ENCODE data around the gene PDIA5. TPM values are rescaled to one million over a fixed set of nuclear protein-coding genes. Genes with fewer than 3 reads are reported as not detected.

Gene PDIA5
- total RNA-seq, 1 experiment from 2014 or later: 50.8 TPM

- intact Hi-C loops (cut with micrococcal nuclease): loop anchor here (5.0 kb wide), 1 partner anchor 212 kb away; no protein-coding TSS in a partner anchor
- TF ChIP-seq SRF (IDR thresholded peaks at IDR 0.05; ENCODE audit: low read depth): no peak
- TF ChIP-seq ZBTB33 (IDR thresholded peaks at IDR 0.05; ENCODE audit: extremely low read depth, insufficient replicate concordance, low read length): no peak
- no peak for TF ChIP-seq ZFX (IDR thresholded peaks at IDR 0.05)
- no peak for TF ChIP-seq ATF3 (IDR thresholded peaks at IDR 0.05)
- TF ChIP-seq EZH2phosphoT487 (IDR thresholded peaks at IDR 0.05; ENCODE audit: borderline replicate concordance): no peak
- no peak for TF ChIP-seq ZNF274 (IDR thresholded peaks at IDR 0.05; ENCODE audit: low read depth, low read length)
- no peak for TF ChIP-seq RAD21 (IDR thresholded peaks at IDR 0.05; ENCODE audit: low read depth)
- no peak for TF ChIP-seq POLR2AphosphoS5 (IDR thresholded peaks at IDR 0.05; ENCODE audit: low read depth, low read length)
- TF ChIP-seq TCF7L2 (IDR thresholded peaks at IDR 0.05; ENCODE audit: borderline replicate concordance, extremely low read depth, insufficient read depth, insufficient read length): no peak
- no peak for TF ChIP-seq ELF1 (IDR thresholded peaks at IDR 0.05; ENCODE audit: borderline replicate concordance, low read depth)
- TF ChIP-seq JUND (IDR thresholded peaks at IDR 0.05): no peak
- TF ChIP-seq MAX (IDR thresholded peaks at IDR 0.05): no peak
- no peak for TF ChIP-seq SP1 (IDR thresholded peaks at IDR 0.05; ENCODE audit: low read depth)
- TF ChIP-seq EGR1 (IDR thresholded peaks at IDR 0.05; ENCODE audit: low read depth): no peak
- no peak for TF ChIP-seq YY1 (IDR thresholded peaks at IDR 0.05; ENCODE audit: extremely low read depth, insufficient replicate concordance, low read depth, low read length)
- no peak for TF ChIP-seq POLR2A (IDR thresholded peaks at IDR 0.05; ENCODE audit: borderline replicate concordance, extremely low read depth, insufficient read depth, insufficient read length)
- no peak for TF ChIP-seq CTCF (IDR thresholded peaks at IDR 0.05 in 2 of 3, conservative IDR thresholded peaks at IDR 0.05 in 1 of 3; ENCODE audit: borderline replicate concordance in 1 of 3, insufficient read depth in 1 of 3, low read depth in 2 of 3, low read length in 2 of 3)
- TF ChIP-seq CEBPB (IDR thresholded peaks at IDR 0.05; ENCODE audit: low read depth): no peak
- no peak overlapping the region for H3K27ac ChIP-seq (ENCODE audit: low read depth, low read length)
- no peaks in the 10 kb centered on the region for H4K20me1 ChIP-seq (ENCODE audit: insufficient read depth)
- no peaks in the 10 kb centered on the region for H3K27me3 ChIP-seq (ENCODE audit: insufficient read depth, low read length)
- H3K4me2 ChIP-seq (ENCODE audit: low read length): no peak overlapping the region
- H2AFZ ChIP-seq (ENCODE audit: low read depth, low read length, poor library complexity, severe bottlenecking): no peak overlapping the region
- ChIA-PET CTCF (interaction anchor here (0.7 kb wide), 1 partner anchor 75 kb away, joined by 4 read pairs; no protein-coding TSS in a partner anchor), POLR2A (no interaction called here), RAD21 (ENCODE audit: low non-redundant PET in 1 of 2, low total read pairs in 2 of 2, uncharacterized antibody in 2 of 2, unreplicated experiment in 2 of 2) (no interaction called here)
- H3K36me3 ChIP-seq (ENCODE audit: control insufficient read depth in 1 of 2, insufficient read depth in 2 of 2, low read length in 2 of 2): no peaks in the 10 kb centered on the region
- no peak overlapping the region for H3K9ac ChIP-seq (ENCODE audit: low read length)
- H3K79me2 ChIP-seq (ENCODE audit: insufficient read depth, low read length): no peaks in the 10 kb centered on the region
- no peak overlapping the region for H3K4me3 ChIP-seq (replicated peaks in 1 of 2; ENCODE audit: low read depth in 1 of 2, low read length in 2 of 2)
- no peak for DNase-seq (ENCODE audit: low read depth, low spot score)
- no peaks in the 10 kb centered on the region for H3K9me2 ChIP-seq (ENCODE audit: insufficient read depth)
- H3K4me1 ChIP-seq (ENCODE audit: control insufficient read depth in 1 of 2, insufficient read depth in 2 of 2, low read length in 2 of 2): no peaks in the 10 kb centered on the region
- H3K9me3 ChIP-seq (ENCODE audit: control insufficient read depth in 1 of 2, insufficient read depth in 1 of 2, low read depth in 1 of 2, low read length in 2 of 2): no peaks in the 10 kb centered on the region
- BruUV-seq (replicated peaks): no TSS peak
- ATAC-seq: no peak
Observed at GRCh38 chr3:123044981-123045763, 21.7 kb upstream of the PDIA5 start.

Data from HCT116 (cell line).